ENCODE results near the gene MRPL55. TPM values are rescaled to one million over a fixed set of nuclear protein-coding genes. Genes with fewer than 3 reads are reported as not detected.
A peak's percentile ranks its signal among the peaks of the same experiment; 100 is the strongest.
"Not testable (repeated sequence)": the region's sequence is repeated elsewhere in the genome, so short reads cannot be mapped to it uniquely, and the experiment has no call there.

MRPL55 gene
- total RNA-seq, 2 experiments from 2014 or later, result 51.1 to 52.7 TPM

DNA sequence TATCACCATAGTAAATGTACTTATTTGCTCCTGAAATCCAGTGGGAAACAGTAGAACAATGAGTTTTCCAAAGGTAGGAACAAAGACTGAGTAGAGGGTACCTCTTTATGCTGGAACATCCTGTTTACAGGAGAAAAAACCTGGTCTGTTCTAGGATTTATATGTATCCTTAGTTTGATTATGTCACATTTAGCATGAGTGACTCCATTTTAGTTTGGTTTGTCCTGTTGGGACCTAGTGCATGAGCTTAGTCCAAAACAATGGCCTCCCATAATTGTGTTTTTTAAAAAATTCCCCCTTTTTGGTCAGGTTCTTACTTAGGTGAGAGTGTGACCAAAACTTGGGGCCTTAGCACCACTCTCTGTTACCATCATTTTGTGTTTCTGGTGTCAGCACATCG lies 3.5 kb upstream of the MRPL55 start:
- H3K4me3 Mint-ChIP-seq, result no peak overlapping the region
- peaks cover 2% of the 10 kb centered on the region for H3K36me3 Mint-ChIP-seq
- H3K9me3 Mint-ChIP-seq, result no peaks in the 10 kb centered on the region
- no peak overlapping the region for H3K27ac Mint-ChIP-seq
- intact Hi-C loops (cut with micrococcal nuclease), result no loop called here
- peaks cover 19% of the 10 kb centered on the region for H3K4me1 Mint-ChIP-seq (ENCODE audit: low read depth)
- CTCF ChIA-PET, result interaction anchor here (1.4 kb wide), 1 partner anchor 18 kb away, joined by 5 read pairs; no protein-coding TSS in a partner anchor
- no peaks in the 10 kb centered on the region for H3K27me3 Mint-ChIP-seq
- no peak for DNase-seq
- POLR2A ChIA-PET, result no interaction called here

DNA sequence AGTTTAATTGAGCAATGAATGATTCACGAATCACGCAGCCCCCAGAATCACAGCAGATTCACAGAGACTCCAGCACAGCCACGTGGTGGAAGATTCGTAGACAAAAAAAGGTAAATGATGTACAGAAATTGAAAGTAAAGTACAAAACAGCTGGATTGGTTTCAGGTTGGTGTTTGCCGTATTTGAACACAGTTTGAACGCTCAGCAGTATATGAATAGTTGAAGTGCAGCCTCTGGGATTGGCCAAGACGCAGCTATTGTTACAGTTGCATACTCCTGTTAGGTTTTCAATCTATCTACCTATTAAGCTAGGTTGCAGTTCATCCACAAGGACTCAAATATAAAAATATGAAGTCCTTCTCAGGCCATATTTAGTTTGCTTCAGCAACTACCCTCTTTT lies 3.1 kb upstream of the MRPL55 start:
- intact Hi-C loops (cut with micrococcal nuclease), result no loop called here
- no peaks in the 10 kb centered on the region for H3K9me3 Mint-ChIP-seq
- DNase-seq, result no peak
- H3K27ac Mint-ChIP-seq, result no peak overlapping the region
- no peak overlapping the region for H3K4me3 Mint-ChIP-seq
- peaks cover 22% of the 10 kb centered on the region for H3K4me1 Mint-ChIP-seq (ENCODE audit: low read depth)
- ChIA-PET POLR2A (no interaction called here), CTCF (interaction anchor here (1.4 kb wide), 1 partner anchor 19 kb away, joined by 5 read pairs; no protein-coding TSS in a partner anchor)
- no peaks in the 10 kb centered on the region for H3K27me3 Mint-ChIP-seq
- peaks cover 3% of the 10 kb centered on the region for H3K36me3 Mint-ChIP-seq

DNA sequence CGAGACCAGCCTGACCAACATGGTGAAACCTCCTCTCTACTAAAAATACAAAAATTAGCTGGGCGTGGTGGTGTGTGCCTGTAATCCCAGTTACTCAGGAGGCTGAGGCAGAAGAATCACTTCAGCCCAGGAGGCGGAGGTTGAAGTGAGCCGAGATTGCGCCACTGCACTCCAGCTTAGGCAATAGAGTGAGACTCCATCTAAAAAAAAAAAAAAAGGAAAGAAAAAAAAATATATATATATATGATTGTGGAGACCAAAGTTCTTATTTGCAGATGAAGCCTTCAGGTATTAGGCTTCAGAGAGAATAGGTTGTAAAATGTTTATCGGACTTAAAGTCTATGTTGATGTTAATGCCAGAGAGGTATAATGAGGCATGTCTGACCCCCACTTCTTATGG lies 2.2 kb upstream of the MRPL55 start:
- H3K27ac Mint-ChIP-seq; DNase-seq; H3K27me3 Mint-ChIP-seq; intact Hi-C loops (cut with micrococcal nuclease); POLR2A ChIA-PET; H3K4me3 Mint-ChIP-seq; H3K9me3 Mint-ChIP-seq; H3K36me3 Mint-ChIP-seq: not testable (repeated sequence)
- CTCF ChIA-PET, result interaction anchor here (1.2 kb wide), 1 partner anchor 56 kb away, joined by 3 read pairs; no protein-coding TSS in a partner anchor
- H3K4me1 Mint-ChIP-seq (ENCODE audit: low read depth), result peaks cover 22% of the 10 kb centered on the region

DNA sequence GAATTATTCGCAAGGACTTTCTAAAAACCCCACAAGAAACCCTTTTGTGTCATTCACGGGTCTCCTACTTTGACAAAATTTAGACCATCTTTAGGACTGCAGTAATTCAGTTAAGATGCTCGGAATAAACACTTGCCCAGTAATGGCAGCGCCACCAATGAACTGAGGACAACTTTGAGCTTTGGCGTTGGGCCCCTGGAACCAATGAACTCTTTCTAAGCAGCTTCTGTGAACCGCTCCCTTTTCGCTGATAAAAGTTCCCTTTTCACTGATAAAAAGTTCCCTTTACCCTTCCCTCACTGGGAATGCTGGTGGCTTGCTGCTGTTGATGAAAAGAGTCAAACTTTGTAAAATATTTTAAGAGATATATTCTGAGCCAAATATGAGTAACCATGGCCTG lies 1.5 kb upstream of the MRPL55 start:
- POLR2A ChIA-PET, result interaction anchor here (1.2 kb wide), 1 partner anchor 29 kb away, joined by 3 read pairs; no protein-coding TSS in a partner anchor
- Mint-ChIP-seq H3K36me3 (peaks cover 10% of the 10 kb centered on the region), H3K27me3 (no peaks in the 10 kb centered on the region), H3K4me1 (ENCODE audit: low read depth) (peaks cover 22% of the 10 kb centered on the region), H3K9me3 (no peaks in the 10 kb centered on the region), H3K27ac (no peak overlapping the region), H3K4me3 (peak overlapping the region; percentile 12)
- CTCF ChIA-PET, result interaction anchor here (1.1 to 1.4 kb wide), 3 partner anchors 20 to 111 kb away, joined by 3 to 11 read pairs (median 3); no protein-coding TSS in a partner anchor
- intact Hi-C loops (cut with micrococcal nuclease), result no loop called here
- DNase-seq, result no peak

DNA sequence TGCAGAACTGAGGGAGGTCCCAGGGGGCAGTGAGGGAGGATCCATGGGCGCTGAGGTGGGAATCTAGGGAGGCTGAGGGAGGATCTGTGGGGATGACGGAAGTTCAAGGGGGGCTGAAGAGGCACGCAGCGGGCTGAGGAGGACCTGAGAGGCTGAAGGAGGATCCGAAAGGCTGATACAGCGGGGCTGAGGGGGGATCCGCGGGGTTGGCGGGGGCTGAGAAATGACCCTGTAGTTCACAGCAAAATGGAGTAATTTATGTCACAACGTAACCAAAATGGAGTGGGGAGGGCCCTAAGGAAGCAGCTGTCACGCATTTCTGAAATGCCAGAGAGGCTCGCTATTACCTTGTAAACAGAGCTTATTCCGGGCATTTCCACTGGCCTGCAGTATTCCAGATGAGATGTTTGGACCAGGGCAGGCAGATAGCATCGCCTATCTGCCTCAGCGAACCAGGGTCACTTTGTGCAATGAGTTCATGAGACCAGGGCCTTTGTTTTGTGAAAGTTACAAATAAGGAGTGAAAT lies 926 bp upstream of the MRPL55 start:
- no peak for DNase-seq
- peak overlapping the region; percentile 84 for H3K27ac Mint-ChIP-seq
- peaks cover 10% of the 10 kb centered on the region for H3K36me3 Mint-ChIP-seq
- H3K27me3 Mint-ChIP-seq, result no peaks in the 10 kb centered on the region
- intact Hi-C loops (cut with micrococcal nuclease), result loop anchor here (1.0 kb wide), 3 partner anchors 28 to 56 kb away; partner anchors contain the start of genes ARF1 and GUK1
- POLR2A ChIA-PET, result interaction anchor here (1.1 to 1.4 kb wide), 4 partner anchors 28 to 354 kb away, joined by 3 to 4 read pairs (median 3); partner anchors contain the start of gene ARF1
- peak overlapping the region; percentile 89 for H3K4me3 Mint-ChIP-seq
- H3K9me3 Mint-ChIP-seq, result no peaks in the 10 kb centered on the region
- CTCF ChIA-PET, result interaction anchor here (0.6 to 1.4 kb wide), 4 partner anchors 21 to 110 kb away, joined by 3 to 11 read pairs (median 3); no protein-coding TSS in a partner anchor
- peaks cover 22% of the 10 kb centered on the region for H3K4me1 Mint-ChIP-seq (ENCODE audit: low read depth)

DNA sequence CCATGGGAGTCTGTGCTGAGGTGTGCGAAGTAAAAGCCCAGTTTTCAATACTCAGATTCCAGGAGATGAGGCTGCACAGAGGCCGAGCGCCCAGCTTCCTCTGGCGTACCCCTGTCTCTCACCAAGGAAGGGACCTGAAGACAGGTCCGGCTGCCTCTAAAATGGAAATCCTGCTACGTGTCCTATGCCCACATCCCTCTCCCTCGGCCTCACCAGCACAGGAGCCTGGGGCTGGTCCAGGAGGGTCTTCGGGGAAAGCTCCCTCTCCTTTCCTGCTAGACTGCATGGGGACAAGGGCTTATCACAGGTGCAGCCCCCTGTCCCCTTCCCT lies 392 bp downstream of the MRPL55 start:
- Mint-ChIP-seq H3K27ac (peak overlapping the region; percentile 84), H3K27me3 (no peaks in the 10 kb centered on the region), H3K4me3 (peak overlapping the region; percentile 89), H3K9me3 (no peaks in the 10 kb centered on the region), H3K4me1 (ENCODE audit: low read depth) (peaks cover 31% of the 10 kb centered on the region), H3K36me3 (peaks cover 10% of the 10 kb centered on the region)
- POLR2A ChIA-PET, result interaction anchor here (1.1 to 1.4 kb wide), 2 partner anchors 26 to 32 kb away, joined by 4 read pairs; partner anchors contain the start of genes ARF1 and GUK1
- intact Hi-C loops (cut with micrococcal nuclease), result loop anchor here (1.0 kb wide), 3 partner anchors 26 to 58 kb away; partner anchors contain the start of genes ARF1 and GUK1
- CTCF ChIA-PET, result no interaction called here
- no peak for DNase-seq

DNA sequence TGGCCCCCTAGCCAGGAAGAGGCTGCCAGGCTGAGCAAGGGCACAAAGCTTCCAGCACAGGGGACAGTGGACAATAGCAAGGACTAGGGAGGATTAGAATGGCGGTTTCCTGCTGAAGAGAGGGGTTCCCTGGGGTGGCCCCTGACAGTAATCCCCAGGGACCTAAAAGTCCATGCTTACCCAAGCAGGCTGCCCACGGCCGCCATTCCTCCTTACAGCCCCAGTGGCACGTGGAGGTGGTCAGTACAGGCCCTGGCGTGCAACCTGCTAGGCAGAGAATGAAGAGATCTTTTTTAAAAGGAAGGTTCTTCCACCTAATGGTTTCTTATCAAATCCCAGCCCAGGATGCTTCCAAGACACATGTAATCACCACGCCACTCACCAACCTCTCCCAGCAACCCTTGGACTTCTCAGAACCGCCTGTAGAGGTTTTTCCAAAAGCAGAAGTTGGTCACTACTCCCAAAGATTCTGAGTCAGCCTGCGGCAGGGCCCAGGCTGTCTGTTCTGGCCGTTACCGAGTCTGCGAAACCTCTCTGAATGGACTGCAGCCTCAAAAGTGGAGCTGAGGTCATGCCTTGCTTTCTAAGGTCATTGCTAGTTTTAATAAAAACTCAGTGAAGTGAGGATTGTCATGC lies 926 bp downstream of the MRPL55 start:
- H3K4me1 Mint-ChIP-seq (ENCODE audit: low read depth), result peaks cover 35% of the 10 kb centered on the region
- peaks cover 13% of the 10 kb centered on the region for H3K36me3 Mint-ChIP-seq
- H3K9me3 Mint-ChIP-seq, result no peaks in the 10 kb centered on the region
- POLR2A ChIA-PET, result interaction anchor here (1.1 kb wide), 1 partner anchor 32 kb away, joined by 4 read pairs; the partner anchor contains the start of gene GUK1
- H3K4me3 Mint-ChIP-seq, result peak overlapping the region; percentile 89
- no peak for DNase-seq
- intact Hi-C loops (cut with micrococcal nuclease), result no loop called here
- peak overlapping the region; percentile 84 for H3K27ac Mint-ChIP-seq
- H3K27me3 Mint-ChIP-seq, result no peaks in the 10 kb centered on the region
- CTCF ChIA-PET, result no interaction called here

DNA sequence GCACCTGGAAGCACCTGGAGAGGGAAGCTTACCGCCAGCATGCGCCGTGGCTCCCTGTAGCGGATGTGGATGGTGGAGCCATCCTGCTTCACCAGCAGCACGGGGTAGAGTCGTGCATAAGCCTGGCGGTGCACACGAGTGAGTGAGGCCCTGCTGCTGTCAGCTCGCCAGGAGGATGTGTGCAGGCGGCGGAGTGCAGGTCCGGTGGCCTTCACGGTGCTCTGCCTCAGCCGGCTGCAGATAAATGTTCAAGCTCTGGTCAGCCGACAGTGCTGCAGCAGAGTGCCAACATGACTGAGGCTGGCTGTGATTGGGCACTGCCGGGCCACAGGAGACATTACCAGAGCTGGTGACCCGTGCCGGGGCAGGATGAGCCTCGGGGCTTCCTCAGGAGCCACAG lies 1.5 kb downstream of the MRPL55 start:
- Mint-ChIP-seq H3K27me3 (no peaks in the 10 kb centered on the region), H3K4me1 (ENCODE audit: low read depth) (peaks cover 35% of the 10 kb centered on the region), H3K4me3 (peak overlapping the region; percentile 89), H3K9me3 (no peaks in the 10 kb centered on the region), H3K27ac (no peak overlapping the region), H3K36me3 (peaks cover 13% of the 10 kb centered on the region)
- no peak for DNase-seq
- intact Hi-C loops (cut with micrococcal nuclease), result no loop called here
- ChIA-PET POLR2A (interaction anchor here (1.1 kb wide), 1 partner anchor 33 kb away, joined by 4 read pairs; the partner anchor contains the start of gene GUK1), CTCF (interaction anchor here (1.4 kb wide), 1 partner anchor 108 kb away, joined by 3 read pairs; no protein-coding TSS in a partner anchor)

DNA sequence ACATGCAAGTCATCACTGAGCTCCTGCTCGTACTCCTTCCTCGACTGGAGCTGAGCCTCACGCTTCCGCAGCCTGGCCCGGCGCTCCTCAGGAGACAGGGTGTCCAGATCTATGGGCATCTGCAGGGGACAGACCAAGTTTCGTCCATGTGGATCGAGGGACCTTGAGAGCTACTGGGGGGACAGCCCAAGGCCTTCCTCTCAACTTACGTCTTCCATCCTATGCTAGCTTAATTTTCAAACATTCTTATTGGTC lies 2.4 kb downstream of the MRPL55 start:
- intact Hi-C loops (cut with micrococcal nuclease), result no loop called here
- POLR2A ChIA-PET, result interaction anchor here (0.7 to 1.3 kb wide), 2 partner anchors 25 to 59 kb away, joined by 3 read pairs; partner anchors contain the start of gene ARF1
- Mint-ChIP-seq H3K27ac (no peak overlapping the region), H3K27me3 (no peaks in the 10 kb centered on the region), H3K4me3 (no peak overlapping the region), H3K4me1 (ENCODE audit: low read depth) (peaks cover 35% of the 10 kb centered on the region), H3K9me3 (no peaks in the 10 kb centered on the region), H3K36me3 (peaks cover 13% of the 10 kb centered on the region)
- CTCF ChIA-PET, result interaction anchor here (1.1 to 1.4 kb wide), 3 partner anchors 59 to 107 kb away, joined by 3 to 7 read pairs (median 3); partner anchors contain the start of gene IBA57
- DNase-seq, result no peak

DNA sequence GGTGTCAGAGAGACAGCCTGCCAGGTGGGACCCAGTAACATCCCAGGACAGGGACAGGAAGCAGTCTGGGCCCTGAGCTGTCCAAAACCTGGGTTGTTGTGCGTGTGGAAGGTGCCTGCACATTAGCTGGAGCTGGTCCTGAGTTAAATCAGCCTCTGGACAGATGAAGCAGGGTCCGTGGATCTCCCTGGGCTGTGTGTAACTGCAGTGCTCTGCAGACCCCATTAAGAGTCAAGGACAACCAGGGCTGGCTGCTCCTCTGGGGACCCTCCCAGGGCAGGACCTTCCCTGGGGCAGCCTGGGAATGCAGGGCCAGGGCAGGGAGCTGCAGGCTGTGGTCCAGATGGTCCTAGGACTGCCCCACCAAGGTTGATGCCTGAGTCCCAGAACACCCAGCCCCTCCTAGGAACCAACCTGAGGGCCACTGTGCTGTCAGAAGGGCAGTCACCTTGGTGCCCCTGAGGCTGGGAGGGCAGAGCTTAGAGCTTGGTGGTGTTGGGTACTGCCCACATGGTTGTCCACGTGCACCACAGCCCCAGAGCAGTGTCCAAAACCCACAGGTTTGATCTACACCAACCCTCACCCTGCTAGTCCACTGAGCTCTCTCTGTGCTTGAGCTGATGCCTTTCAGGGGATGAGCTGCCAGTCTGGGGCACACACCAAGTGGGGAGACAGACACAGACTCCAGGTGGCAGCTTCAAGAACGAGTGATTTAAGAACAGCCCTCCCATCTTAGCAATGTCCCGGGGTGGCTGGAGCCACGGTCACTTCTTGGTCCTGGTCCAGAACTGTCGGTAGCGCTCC lies 2.9 kb downstream of the MRPL55 start:
- Mint-ChIP-seq H3K27ac (no peak overlapping the region), H3K4me1 (ENCODE audit: low read depth) (peaks cover 40% of the 10 kb centered on the region), H3K4me3 (peak overlapping the region; percentile 32), H3K27me3 (no peaks in the 10 kb centered on the region), H3K9me3 (no peaks in the 10 kb centered on the region), H3K36me3 (peaks cover 13% of the 10 kb centered on the region)
- DNase-seq, result no peak
- ChIA-PET CTCF (interaction anchor here (1.1 to 1.4 kb wide), 3 partner anchors 59 to 107 kb away, joined by 3 to 7 read pairs (median 3); partner anchors contain the start of gene IBA57), POLR2A (interaction anchor here (0.7 to 1.3 kb wide), 2 partner anchors 24 to 60 kb away, joined by 3 read pairs; partner anchors contain the start of gene ARF1)
- intact Hi-C loops (cut with micrococcal nuclease), result no loop called here

DNA sequence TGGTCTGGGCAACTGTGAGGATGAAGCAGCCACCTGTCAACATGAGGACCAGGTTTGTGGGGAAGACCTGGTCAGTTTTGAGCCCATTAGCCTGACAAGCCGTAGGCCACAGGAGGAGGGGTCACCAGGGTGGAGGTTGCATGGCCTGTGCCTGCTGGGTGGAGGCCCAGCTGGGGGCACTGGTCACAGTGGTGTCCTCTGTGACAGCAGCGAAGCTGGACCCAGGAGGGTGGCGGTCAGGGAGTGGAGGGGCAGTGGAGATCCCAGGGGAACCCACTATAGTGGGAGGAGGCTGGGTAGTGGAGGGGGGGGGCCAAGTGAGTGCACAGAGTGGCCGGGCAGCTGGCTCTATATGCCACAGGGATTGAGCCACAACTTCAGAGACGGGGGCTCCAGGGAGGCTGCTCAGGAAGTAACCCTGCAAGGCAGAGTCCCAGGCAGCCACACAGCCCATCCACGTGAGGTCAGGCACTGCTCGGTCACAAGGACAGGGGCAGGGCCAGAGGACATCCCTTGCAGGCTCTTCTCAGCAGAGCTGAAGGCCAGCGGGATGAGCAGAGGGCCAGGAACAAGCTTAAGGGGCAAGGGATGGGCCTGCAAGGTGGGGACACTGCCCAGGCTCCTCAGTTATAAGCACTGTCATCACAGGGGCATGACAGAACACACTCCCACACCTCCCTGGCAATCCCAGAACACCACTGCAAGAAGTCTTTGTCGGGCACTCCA lies 3.7 kb downstream of the MRPL55 start:
- no peak for DNase-seq
- Mint-ChIP-seq H3K9me3 (no peaks in the 10 kb centered on the region), H3K27ac (no peak overlapping the region), H3K4me1 (ENCODE audit: low read depth) (peaks cover 42% of the 10 kb centered on the region), H3K4me3 (peak overlapping the region; percentile 3), H3K27me3 (no peaks in the 10 kb centered on the region), H3K36me3 (peaks cover 13% of the 10 kb centered on the region)
- POLR2A ChIA-PET, result no interaction called here
- CTCF ChIA-PET, result no interaction called here
- intact Hi-C loops (cut with micrococcal nuclease), result no loop called here
